M059J (cell line): Measurements from ENCODE around the gene SOX10. TPM values are rescaled to one million over a fixed set of nuclear protein-coding genes. Genes with fewer than 3 reads are reported as not detected.
"Not testable (repeated sequence)": the region's sequence is repeated elsewhere in the genome, so short reads cannot be mapped to it uniquely, and the experiment has no call there.

Source experiments
- DNase-seq: peaks from one replicate; pipeline ENCODE4 v3.0.0-alpha.2; 2012; ENCODE audit warnings: low read depth
- total RNA-seq: library from RNA; depleted of rRNA; stranded (reverse); fragments of >200 nt; shearing (Covaris generic); gene quantifications from 2 replicates; pipeline ENCODE4 v1.2.3, GENCODE V29; 2014

Gene SOX10
- total RNA-seq, 1 experiment from 2014 or later = not detected

- DNase-seq = no peak
Observed at GRCh38 chr22:37985751-37986281, 1.5 kb upstream of the SOX10 start.

GRCh38 chr22:37985050-37985585 is 763 bp upstream of the SOX10 start:
- DNase-seq = no peak

- DNase-seq = no peak
Observed at GRCh38 chr22:37982938-37983859, 1.2 kb downstream of the SOX10 start.

GRCh38 chr22:37982151-37982785 is 2.1 kb downstream of the SOX10 start:
- no peak for DNase-seq

- DNase-seq = no peak
Observed at GRCh38 chr22:37981282-37982011, 2.9 kb downstream of the SOX10 start.

- no peak for DNase-seq
Observed at GRCh38 chr22:37979782-37980181, 4.6 kb downstream of the SOX10 start.

GRCh38 chr22:37976547-37976946 is 7.8 kb downstream of the SOX10 start:
- no peak for DNase-seq

- DNase-seq = not testable (repeated sequence)
Observed at GRCh38 chr22:37976022-37976421, 8.3 kb downstream of the SOX10 start.

- no peak for DNase-seq
Observed at GRCh38 chr22:37975153-37975552, 9.2 kb downstream of the SOX10 start.

GRCh38 chr22:37973271-37974170 is 10.8 kb downstream of the SOX10 start:
- DNase-seq = no peak

GRCh38 chr22:37972527-37972926 is 11.8 kb downstream of the SOX10 start:
- no peak for DNase-seq

GRCh38 chr22:37971475-37972434 is 12.6 kb downstream of the SOX10 start:
- DNase-seq = no peak

GRCh38 chr22:37970864-37971263 is 13.5 kb downstream of the SOX10 start:
- DNase-seq = no peak

- DNase-seq = no peak
Observed at GRCh38 chr22:37968452-37969251, 15.7 kb downstream of the SOX10 start.

- DNase-seq = no peak
Observed at GRCh38 chr22:37967637-37968451, 16.5 kb downstream of the SOX10 start.

GRCh38 chr22:37967147-37967546 is 17.2 kb downstream of the SOX10 start:
- no peak for DNase-seq

GRCh38 chr22:37965940-37966664 is 18.3 kb downstream of the SOX10 start:
- no peak for DNase-seq
